ENCODE measurements around the gene ZNF714.

GRCh38 chr19:21158523-21159135, 76.6 kb downstream of the ZNF714 start:
- TF ChIP-seq CTCF (IDR thresholded peaks at IDR 0.05; ENCODE audit: insufficient read depth, low read length, poor library complexity, severe bottlenecking) (no peak), EZH2phosphoT487 (conservative IDR thresholded peaks at IDR 0.05; ENCODE audit: low read length) (no peak)

All from SU-DHL-6 (cell line).